ENCODE measurements around the gene PUS1. TPM values are rescaled to one million over a fixed set of nuclear protein-coding genes. Genes with fewer than 3 reads are reported as not detected.
"Not testable (repeated sequence)": the region's sequence is repeated elsewhere in the genome, so short reads cannot be mapped to it uniquely, and the experiment has no call there.

PUS1 gene
- total and polyA plus RNA-seq, 2 of the 8 experiments (the other 6 are each of a cell fraction or from before 2014, with no cell fraction given) = 48.1 to 81.2 TPM

- H2BK15ac ChIP-seq (ENCODE audit: low read length); H2BK12ac ChIP-seq (ENCODE audit: low read depth, low read length); H2AFZ ChIP-seq (ENCODE audit: low read length); H2BK120ac ChIP-seq (replicated peaks; ENCODE audit: low read depth, low read length); H3K9me3 ChIP-seq (ENCODE audit: insufficient read depth in 2 of 2, low read depth in 1 of 2, low read length in 1 of 2); H3K23me2 ChIP-seq (ENCODE audit: low read depth, low read length); H4K8ac ChIP-seq (ENCODE audit: extremely low read depth, insufficient read depth, low read length); H3K9ac ChIP-seq (replicated peaks in 1 of 4; ENCODE audit: extremely low read depth in 1 of 4, low read depth in 3 of 4, low read length in 3 of 4); H4K5ac ChIP-seq (ENCODE audit: insufficient read length, low read depth, low read length); FAIRE-seq; CTCF ChIA-PET (ENCODE audit: partially characterized antibody); H3K4me1 ChIP-seq (replicated peaks in 1 of 4; ENCODE audit: control insufficient read depth in 3 of 4, insufficient read depth in 4 of 4, low read length in 3 of 4); H4K91ac ChIP-seq (replicated peaks; ENCODE audit: insufficient read length, low read length); H3K27ac ChIP-seq (ENCODE audit: low read depth, low read length); H3K4me2 ChIP-seq (ENCODE audit: insufficient read depth in 1 of 2, low read depth in 2 of 2, low read length in 2 of 2); H3K4me3 ChIP-seq (ENCODE audit: extremely low read depth in 1 of 4, insufficient read depth in 2 of 4, low read depth in 3 of 4, low read length in 4 of 4); H3K23ac ChIP-seq (ENCODE audit: insufficient read length); H2BK20ac ChIP-seq (ENCODE audit: low read length); POLR2A ChIA-PET (ENCODE audit: partially characterized antibody); H2BK5ac ChIP-seq (ENCODE audit: low read depth, low read length); H3K18ac ChIP-seq (ENCODE audit: extremely low read depth, low read length); H3K14ac ChIP-seq (ENCODE audit: insufficient read length); H3K4ac ChIP-seq (replicated peaks; ENCODE audit: insufficient read length, low read depth, low read length); H3K27me3 ChIP-seq (replicated peaks in 1 of 4; ENCODE audit: control insufficient read depth in 3 of 4, extremely low read depth in 1 of 4, insufficient read depth in 3 of 4, low read length in 3 of 4); H3K56ac ChIP-seq (replicated peaks; ENCODE audit: insufficient read length, low read depth, low read length); DNase-seq (ENCODE audit: low read depth in 1 of 2, low spot score in 2 of 2); H2AK5ac ChIP-seq (ENCODE audit: low read depth, low read length): not testable (repeated sequence)
- peaks cover 9 to 20% of the 10 kb centered on the region in 2 experiments for H4K20me1 ChIP-seq (replicated peaks in 1 of 2; ENCODE audit: control insufficient read depth in 1 of 2, insufficient read depth in 2 of 2, low read length in 2 of 2)
- peaks cover 2 to 11% (median 6%) of the 10 kb centered on the region in 4 experiments; a peak in 4 of 8 replicates for H3K36me3 ChIP-seq (ENCODE audit: control insufficient read depth in 2 of 4, insufficient read depth in 4 of 4, low read length in 3 of 4)
- H3K79me1 ChIP-seq (ENCODE audit: low read depth, low read length) = peaks cover 21% of the 10 kb centered on the region
- H3K79me2 ChIP-seq (ENCODE audit: control insufficient read depth in 1 of 2, insufficient read depth in 2 of 2, low read length in 2 of 2) = peaks cover 4 to 87% of the 10 kb centered on the region in 2 experiments
- WGBS, 2 experiments (ENCODE audit: extremely low coverage in 1 of 2, insufficient coverage in 1 of 2, insufficient read length in 1 of 2, insufficient replicate concordance in 2 of 2, low coverage in 1 of 2, low lambda C conversion rate in 2 of 2, missing lambda C conversion rate in 1 of 2) = 80% methylated on average over 1 of the region's 20 CpGs; no CpG with 5 or more reads in 1 of the 2 experiments
Observed at GRCh38 chr12:131961328-131961727, 32.3 kb downstream of the PUS1 start.
